H9 (cell line): ENCODE measurements around the gene CLEC3A. TPM values are rescaled to one million over a fixed set of nuclear protein-coding genes. Genes with fewer than 3 reads are reported as not detected.

Source experiments
- DNase-seq: peaks from one replicate; pipeline ENCODE4 v3.0.0-alpha.2; 2017
- H2AFZ ChIP-seq: one replicate; pipeline ENCODE4 v1.6.1; 2013; ENCODE audit warnings: mild to moderate bottlenecking, low read length, control low read depth, moderate library complexity
- H2AK5ac ChIP-seq: 2 replicates; pipeline ENCODE4 v1.6.1; 2013; ENCODE audit warnings: low read length, control low read depth, mixed read lengths; ENCODE audit not compliant: insufficient read length
- H2BK120ac ChIP-seq: one replicate; pipeline ENCODE4 v1.6.1; 2013; ENCODE audit warnings: low read depth, mild to moderate bottlenecking, low read length, control low read depth, inconsistent platforms; ENCODE audit not compliant: poor library complexity, severe bottlenecking
- H2BK12ac ChIP-seq: 2 replicates; pipeline ENCODE4 v1.6.1; 2013; ENCODE audit warnings: low read length, control low read depth, mixed read lengths, low read depth; ENCODE audit not compliant: insufficient read length
- H2BK15ac ChIP-seq: 2 replicates; pipeline ENCODE4 v1.6.1; 2013; ENCODE audit warnings: low read depth, low read length, control low read depth
- H2BK20ac ChIP-seq: one replicate; pipeline ENCODE4 v1.6.1; 2013; ENCODE audit warnings: low read depth, mild to moderate bottlenecking, low read length, control low read depth, inconsistent platforms; ENCODE audit not compliant: poor library complexity, severe bottlenecking
- H2BK5ac ChIP-seq: 2 replicates; pipeline ENCODE4 v1.6.1; 2013; ENCODE audit warnings: low read length, control low read depth, mixed read lengths; ENCODE audit not compliant: insufficient read length
- H3K14ac ChIP-seq: 2 replicates; pipeline ENCODE4 v1.6.1; 2013; ENCODE audit warnings: low read length, control low read depth; ENCODE audit not compliant: insufficient read depth
- H3K18ac ChIP-seq: 2 replicates; pipeline ENCODE4 v1.6.1; 2013; ENCODE audit warnings: low read depth, mild to moderate bottlenecking, mixed read lengths, low read length, control low read depth; ENCODE audit not compliant: insufficient read length
- H3K23ac ChIP-seq: 2 replicates; pipeline ENCODE4 v1.6.1; 2013; ENCODE audit warnings: low read length, control low read depth, mixed read lengths, low read depth; ENCODE audit not compliant: insufficient read length
- H3K23me2 ChIP-seq: 2 replicates; pipeline ENCODE4 v1.6.1; 2013; ENCODE audit warnings: low read depth, mild to moderate bottlenecking, mixed read lengths, low read length, control low read depth; ENCODE audit not compliant: insufficient read length, poor library complexity, severe bottlenecking
- H3K27ac ChIP-seq: 2 replicates; pipeline ENCODE4 v1.5.1; 2013; ENCODE audit warnings: low read length, control low read depth, mixed read lengths, low read depth; ENCODE audit not compliant: insufficient read length
- H3K27me3 ChIP-seq: 2 replicates; pipeline ENCODE4 v1.6.1; 2013; ENCODE audit warnings: low read length, control low read depth, inconsistent platforms; ENCODE audit not compliant: insufficient read depth
- H3K4ac ChIP-seq: 2 replicates; pipeline ENCODE4 v1.6.1; 2013; ENCODE audit warnings: low read depth, mild to moderate bottlenecking, control low read depth, inconsistent platforms, low read length, moderate library complexity
- H3K4me1 ChIP-seq: 2 replicates; pipeline ENCODE4 v1.6.1; 2013; ENCODE audit warnings: low read length, control low read depth, inconsistent platforms; ENCODE audit not compliant: insufficient read depth
- H3K4me2 ChIP-seq: 2 replicates; pipeline ENCODE4 v1.6.1; 2013; ENCODE audit warnings: low read length, control low read depth, mixed read lengths; ENCODE audit not compliant: insufficient read length, insufficient read depth
- H3K56ac ChIP-seq: 2 replicates; pipeline ENCODE4 v1.6.1; 2013; ENCODE audit warnings: low read depth, mild to moderate bottlenecking, mixed read lengths, low read length, control low read depth; ENCODE audit not compliant: insufficient read length
- H3K79me1 ChIP-seq: 2 replicates; pipeline ENCODE4 v1.6.1; 2013; ENCODE audit warnings: low read depth, mild to moderate bottlenecking, moderate library complexity, low read length, control low read depth, inconsistent platforms; ENCODE audit not compliant: insufficient read depth, poor library complexity, severe bottlenecking
- H3K79me2 ChIP-seq: 2 replicates; pipeline ENCODE4 v1.6.1; 2013; ENCODE audit warnings: low read length, control low read depth, inconsistent platforms; ENCODE audit not compliant: insufficient read depth
- H3K9ac ChIP-seq: 2 replicates; pipeline ENCODE4 v1.6.1; 2013; ENCODE audit warnings: low read length, control low read depth, mixed read lengths; ENCODE audit not compliant: insufficient read length; ENCODE audit errors: extremely low read depth
- H3K9me3 ChIP-seq: one replicate; pipeline ENCODE4 v1.6.1; 2013; ENCODE audit warnings: low read depth, low read length, inconsistent platforms; ENCODE audit not compliant: control insufficient read depth
- H3T11ph ChIP-seq: one replicate; pipeline ENCODE4 v1.6.1; 2013; ENCODE audit warnings: mild to moderate bottlenecking, low read length, control low read depth, inconsistent platforms
- H4K20me1 ChIP-seq: one replicate; pipeline ENCODE4 v1.6.1; 2013; ENCODE audit not compliant: control insufficient read depth, insufficient read length, insufficient read depth
- H4K5ac ChIP-seq: 2 replicates; pipeline ENCODE4 v1.6.1; 2013; ENCODE audit warnings: low read depth, mild to moderate bottlenecking, mixed read lengths, low read length, control low read depth; ENCODE audit not compliant: insufficient read length
- H4K8ac ChIP-seq: replicated peaks from 2 replicates; pipeline ENCODE4 v1.6.1; 2013; ENCODE audit warnings: low read length, control low read depth, mixed read lengths, low read depth; ENCODE audit not compliant: insufficient read length
- H4K91ac ChIP-seq: 2 replicates; pipeline ENCODE4 v1.6.1; 2013; ENCODE audit warnings: low read depth, mild to moderate bottlenecking, moderate library complexity, mixed read lengths, low read length, control low read depth; ENCODE audit not compliant: insufficient read length
- H3K27ac Mint-ChIP-seq, 3 experiments: 2 replicates in 2 of 3; 3 replicates in 1 of 3; pipeline ENCODE4 v1.8.0; 2020 to 2021; ENCODE audit warnings: mixed read lengths in 3 of 3, mild to moderate bottlenecking in 1 of 3, moderate library complexity in 1 of 3
- H3K27me3 Mint-ChIP-seq: 2 replicates; pipeline ENCODE4 v1.8.0; 2021; ENCODE audit warnings: low read depth, mild to moderate bottlenecking, moderate library complexity, mixed read lengths
- H3K36me3 Mint-ChIP-seq, 3 experiments: 2 replicates in 2 of 3; 3 replicates in 1 of 3; pipeline ENCODE4 v1.8.0; 2020 to 2021; ENCODE audit warnings: low read depth in 3 of 3, mixed read lengths in 3 of 3; ENCODE audit not compliant: insufficient read depth in 1 of 3
- H3K4me1 Mint-ChIP-seq, 2 experiments: 2 replicates each; pipeline ENCODE4 v1.8.0; 2020; ENCODE audit warnings: mixed read lengths in 2 of 2
- H3K4me3 Mint-ChIP-seq, 2 experiments: 2 replicates in 1 of 2; 3 replicates in 1 of 2; pipeline ENCODE4 v1.8.0; 2020 to 2021; ENCODE audit warnings: mild to moderate bottlenecking in 2 of 2, mixed read lengths in 2 of 2, moderate library complexity in 1 of 2
- H3K9me3 Mint-ChIP-seq, 2 experiments: 2 replicates in 1 of 2; 3 replicates in 1 of 2; pipeline ENCODE4 v1.8.0; 2020; ENCODE audit warnings: mild to moderate bottlenecking in 2 of 2, mixed read lengths in 2 of 2, moderate library complexity in 1 of 2
- WGBS: extraction: QIAGEN DNeasy Blood & Tissue Kit; methylation state at CpG from one replicate; pipeline ENCODE4 v1.1.7; 2013; ENCODE audit warnings: missing lambda C conversion rate, low lambda C conversion rate, mixed read lengths; ENCODE audit not compliant: insufficient read length; ENCODE audit errors: extremely low coverage; 5-methylcytosine and 5-hydroxymethylcytosine counted together
- total RNA-seq: library from RNA; stranded (reverse); gene quantifications from 2 replicates; pipeline ENCODE4 v1.2.1, GENCODE V29; 2021
- TF ChIP-seq, protein P1 (sequence below): fragments of 200-600 bp; sonication (generic); conservative IDR thresholded peaks from 3 replicates; pipeline ENCODE4 v1.8.0; 2021; ENCODE audit warnings: antibody characterized with exemption, mild to moderate bottlenecking

Gene CLEC3A
- total RNA-seq, 1 experiment from 2014 or later, result not detected

DNA sequence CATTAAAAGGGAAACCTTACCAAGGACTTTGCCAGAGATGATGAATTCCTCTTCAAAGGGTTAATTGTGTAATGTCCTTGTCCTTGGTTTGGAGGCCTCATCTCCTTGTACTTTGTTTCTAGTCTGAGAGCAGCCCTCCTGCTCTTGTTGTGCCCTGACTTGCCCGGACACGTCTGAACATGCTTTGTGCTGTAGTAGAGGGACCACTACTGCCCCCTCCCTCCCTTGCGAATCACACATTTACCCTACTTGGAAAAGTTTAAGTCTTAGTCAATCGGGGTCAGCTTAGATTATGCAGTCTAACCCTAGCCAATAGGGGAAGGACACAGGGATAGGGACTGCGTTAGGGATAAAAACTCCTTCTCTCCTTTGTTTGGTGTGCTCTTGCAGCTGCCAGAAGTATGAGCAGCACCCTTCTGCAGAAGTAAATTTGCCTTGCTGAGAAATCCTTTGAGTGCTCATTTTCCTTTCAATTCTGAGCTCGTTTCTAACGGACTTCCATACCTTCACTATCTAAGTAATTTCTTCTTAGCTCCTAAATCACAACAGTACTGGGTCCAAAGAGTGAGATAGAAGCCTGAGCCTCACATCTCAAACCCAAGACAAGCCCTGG, 26.4 kb upstream of the CLEC3A start:
- no peaks in the 10 kb centered on the region for H3K79me1 ChIP-seq
- Mint-ChIP-seq H3K4me1 (peaks cover 34 to 48% of the 10 kb centered on the region in 2 experiments), H3K27ac (peak overlapping the region in 1 of 3 experiments; percentile 68; a peak in 1 of 7 replicates), H3K9me3 (peaks cover 29 to 33% of the 10 kb centered on the region in 2 experiments), H3K36me3 (peaks cover 19 to 28% (median 19%) of the 10 kb centered on the region in 3 experiments), H3K4me3 (no peak overlapping the region), H3K27me3 (no peaks in the 10 kb centered on the region; the same call in 1 of the 2 replicates)
- peak; percentile 59 for DNase-seq
- no peak overlapping the region for H3K56ac ChIP-seq
- no peak overlapping the region for H2AK5ac ChIP-seq
- H4K5ac ChIP-seq, result no peak overlapping the region
- no peak overlapping the region for H4K8ac ChIP-seq
- no peaks in the 10 kb centered on the region for H3K23me2 ChIP-seq
- no peak overlapping the region for H3K9ac ChIP-seq
- TF ChIP-seq, protein P1, sequence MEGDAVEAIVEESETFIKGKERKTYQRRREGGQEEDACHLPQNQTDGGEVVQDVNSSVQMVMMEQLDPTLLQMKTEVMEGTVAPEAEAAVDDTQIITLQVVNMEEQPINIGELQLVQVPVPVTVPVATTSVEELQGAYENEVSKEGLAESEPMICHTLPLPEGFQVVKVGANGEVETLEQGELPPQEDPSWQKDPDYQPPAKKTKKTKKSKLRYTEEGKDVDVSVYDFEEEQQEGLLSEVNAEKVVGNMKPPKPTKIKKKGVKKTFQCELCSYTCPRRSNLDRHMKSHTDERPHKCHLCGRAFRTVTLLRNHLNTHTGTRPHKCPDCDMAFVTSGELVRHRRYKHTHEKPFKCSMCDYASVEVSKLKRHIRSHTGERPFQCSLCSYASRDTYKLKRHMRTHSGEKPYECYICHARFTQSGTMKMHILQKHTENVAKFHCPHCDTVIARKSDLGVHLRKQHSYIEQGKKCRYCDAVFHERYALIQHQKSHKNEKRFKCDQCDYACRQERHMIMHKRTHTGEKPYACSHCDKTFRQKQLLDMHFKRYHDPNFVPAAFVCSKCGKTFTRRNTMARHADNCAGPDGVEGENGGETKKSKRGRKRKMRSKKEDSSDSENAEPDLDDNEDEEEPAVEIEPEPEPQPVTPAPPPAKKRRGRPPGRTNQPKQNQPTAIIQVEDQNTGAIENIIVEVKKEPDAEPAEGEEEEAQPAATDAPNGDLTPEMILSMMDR, result no peak
- no peak overlapping the region for H2BK12ac ChIP-seq
- no peak overlapping the region for H3T11ph ChIP-seq
- no peak overlapping the region for H3K23ac ChIP-seq
- no peaks in the 10 kb centered on the region for H3K79me2 ChIP-seq
- H2AFZ ChIP-seq, result no peak overlapping the region
- no peak overlapping the region for H3K18ac ChIP-seq
- no peak overlapping the region for H4K91ac ChIP-seq
- H3K27me3 ChIP-seq, result no peaks in the 10 kb centered on the region
- H3K9me3 ChIP-seq, result peaks cover 7% of the 10 kb centered on the region
- H3K14ac ChIP-seq, result no peak overlapping the region
- no peak overlapping the region for H2BK5ac ChIP-seq
- no peak overlapping the region for H2BK120ac ChIP-seq
- no peaks in the 10 kb centered on the region for H4K20me1 ChIP-seq
- no peak overlapping the region for H2BK15ac ChIP-seq
- no CpG with 5 or more reads among the region's 7 CpGs for WGBS
- H3K4ac ChIP-seq, result no peak overlapping the region; the same call in 1 of the 2 replicates
- no peak overlapping the region for H3K4me2 ChIP-seq
- peaks cover 9% of the 10 kb centered on the region; the same call in 1 of the 2 replicates for H3K4me1 ChIP-seq
- H3K27ac ChIP-seq, result no peak overlapping the region
- peak overlapping the region; percentile 51 for H2BK20ac ChIP-seq
